HG02938 (cell line): ENCODE data around the gene PEMT.

Source experiments
- ATAC-seq: cut with Tn5 transposase; IDR thresholded peaks from one replicate; pipeline ENCODE4 v1.9.1; 2021; ENCODE audit warnings: mild to moderate bottlenecking, moderate library complexity; ENCODE audit not compliant: unreplicated experiment

Gene PEMT

GRCh38 chr17:17605083-17605728 lies 13.7 kb upstream of the PEMT start:
- ATAC-seq: no peak

GRCh38 chr17:17603895-17604225 lies 12.4 kb upstream of the PEMT start:
- ATAC-seq: no peak

GRCh38 chr17:17603178-17603894 lies 11.8 kb upstream of the PEMT start:
- ATAC-seq: no peak

GRCh38 chr17:17599965-17600364 lies 8.5 kb upstream of the PEMT start:
- ATAC-seq: no peak

DNA sequence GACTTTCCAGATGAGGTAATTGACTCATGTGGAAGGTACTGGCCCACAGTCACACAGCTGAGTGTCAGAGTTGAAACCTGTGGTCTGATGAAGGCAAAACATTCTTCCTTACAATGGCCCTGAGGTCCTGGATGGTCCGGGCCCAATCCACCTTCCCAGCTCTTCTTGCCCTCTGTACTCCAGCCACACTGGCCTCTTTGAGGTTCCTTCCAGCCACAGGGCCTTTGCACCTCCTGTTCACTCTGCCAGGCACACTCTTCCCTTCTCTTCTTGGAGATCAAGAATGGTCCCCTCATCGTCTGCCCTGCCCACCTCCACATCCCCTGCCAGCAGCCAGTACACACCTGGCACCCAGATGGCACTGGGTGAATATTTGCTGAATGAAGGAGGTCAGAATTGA lies 6.5 kb upstream of the PEMT start:
- ATAC-seq: no peak

GRCh38 chr17:17595755-17596154 lies 4.2 kb upstream of the PEMT start:
- ATAC-seq: no peak

DNA sequence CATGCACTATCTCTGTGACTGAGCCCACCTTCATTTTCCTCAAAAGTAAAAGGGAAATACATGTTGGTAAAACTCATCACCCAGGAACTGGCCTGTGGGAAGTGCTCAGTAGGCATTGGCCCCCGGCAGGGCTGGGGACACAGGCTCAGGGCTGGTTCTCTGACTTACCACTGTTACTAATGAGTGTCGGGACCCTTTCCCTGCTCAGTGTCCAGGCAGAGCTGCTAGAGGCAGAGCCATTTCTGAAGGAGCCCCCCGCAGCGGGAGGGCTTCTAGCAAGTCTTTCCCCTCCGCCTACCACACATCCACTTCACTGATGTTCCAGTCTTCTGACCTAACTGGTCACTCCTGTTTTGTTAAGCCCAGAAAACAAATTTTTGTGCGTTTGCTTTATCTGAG lies 1.7 kb upstream of the PEMT start:
- no peak for ATAC-seq

DNA sequence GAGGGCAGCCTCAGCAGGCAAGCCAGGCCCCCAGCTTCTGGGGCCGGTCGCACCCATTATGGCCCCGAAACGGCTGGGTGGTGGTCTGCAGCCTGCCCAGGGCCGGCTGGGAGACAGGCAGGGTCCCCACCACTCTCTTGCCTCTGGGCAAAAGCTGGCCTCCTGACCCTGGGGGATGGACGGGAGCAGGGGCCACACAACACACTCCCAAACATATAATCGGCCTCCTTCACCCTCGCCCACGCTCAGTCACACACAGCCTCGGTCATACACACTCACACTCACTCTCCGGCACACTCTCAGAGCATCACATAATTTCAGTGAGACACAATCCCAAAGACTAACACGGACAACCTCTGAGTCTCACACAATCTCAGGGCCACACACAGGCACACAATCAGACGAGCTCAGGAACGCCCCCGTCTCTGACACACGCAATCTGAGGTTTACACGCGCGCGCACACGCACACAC lies 589 bp downstream of the PEMT start:
- peak; percentile 0 for ATAC-seq

DNA sequence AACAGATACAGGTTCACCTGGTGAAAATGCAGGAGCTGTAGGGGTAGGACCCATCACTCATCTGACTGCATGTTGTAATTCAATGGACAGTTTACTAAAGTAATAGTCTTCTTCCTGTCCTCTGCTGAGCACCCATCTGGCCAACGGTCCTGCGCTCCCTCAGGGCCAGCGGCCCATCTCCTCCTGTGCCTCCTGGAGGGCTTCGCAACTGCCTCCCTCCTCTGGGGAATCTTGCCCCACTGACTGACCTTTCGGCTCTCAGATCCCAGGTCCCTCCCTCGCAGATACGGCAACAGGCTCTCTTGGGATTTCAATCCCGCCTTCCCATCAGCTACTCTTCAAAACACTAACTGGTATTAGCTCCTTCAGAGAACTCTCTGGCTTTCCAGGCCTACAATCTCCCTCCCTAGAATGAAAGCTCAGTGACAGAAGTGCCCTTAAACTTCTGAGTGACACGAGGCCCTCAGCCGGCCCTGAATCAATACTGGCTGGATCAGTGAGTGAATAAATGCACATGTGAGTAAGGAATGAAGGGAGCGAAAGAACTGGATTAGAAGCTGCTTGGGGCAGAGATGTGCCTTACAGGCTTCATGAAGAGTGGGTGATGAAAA lies 1.3 kb downstream of the PEMT start:
- ATAC-seq: no peak

GRCh38 chr17:17587614-17588337 lies 3.7 kb downstream of the PEMT start:
- ATAC-seq: no peak

DNA sequence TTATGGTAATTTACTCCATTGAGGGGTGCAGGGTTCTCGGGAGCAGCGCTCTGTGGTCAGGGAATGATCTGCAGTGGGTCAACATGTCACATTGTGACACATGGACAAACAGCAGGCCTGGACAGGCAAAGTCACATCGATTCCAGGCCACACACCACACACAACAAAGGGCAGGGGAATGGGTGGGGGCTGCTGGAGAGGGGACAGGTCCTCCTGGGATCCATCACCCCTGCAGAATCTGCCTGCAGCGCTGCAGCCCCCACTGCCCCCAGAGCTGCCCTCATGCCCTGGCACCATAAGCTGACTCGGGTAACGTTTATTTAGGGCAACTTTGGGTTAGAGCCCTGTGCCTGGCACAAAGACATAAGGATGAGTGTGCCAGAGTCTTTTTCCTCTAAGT lies 9.1 kb downstream of the PEMT start:
- no peak for ATAC-seq

GRCh38 chr17:17581509-17581908 lies 10.0 kb downstream of the PEMT start:
- no peak for ATAC-seq

GRCh38 chr17:17580662-17581470 lies 10.6 kb downstream of the PEMT start:
- ATAC-seq: no peak

DNA sequence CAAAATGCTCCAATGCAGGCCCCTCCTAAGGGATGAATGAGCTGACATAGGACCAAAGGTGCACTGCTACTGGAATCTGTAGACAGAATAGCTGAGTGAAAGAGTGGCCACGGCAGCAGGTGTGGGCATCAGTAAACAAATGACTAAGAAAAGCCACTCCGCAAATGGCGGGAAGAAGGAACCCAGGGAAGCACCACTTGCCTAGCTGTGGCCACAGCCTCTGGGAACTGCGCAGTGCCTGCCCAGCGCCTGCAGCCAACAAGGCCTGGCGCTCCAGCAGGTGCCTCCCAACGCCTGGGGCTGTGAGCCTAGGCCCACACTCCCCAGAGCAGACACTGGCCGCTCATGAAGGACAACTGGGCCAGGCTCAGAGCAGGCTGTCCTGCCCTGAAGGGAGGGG lies 11.8 kb downstream of the PEMT start:
- ATAC-seq: no peak

GRCh38 chr17:17577373-17577772 lies 14.1 kb downstream of the PEMT start:
- ATAC-seq: no peak

DNA sequence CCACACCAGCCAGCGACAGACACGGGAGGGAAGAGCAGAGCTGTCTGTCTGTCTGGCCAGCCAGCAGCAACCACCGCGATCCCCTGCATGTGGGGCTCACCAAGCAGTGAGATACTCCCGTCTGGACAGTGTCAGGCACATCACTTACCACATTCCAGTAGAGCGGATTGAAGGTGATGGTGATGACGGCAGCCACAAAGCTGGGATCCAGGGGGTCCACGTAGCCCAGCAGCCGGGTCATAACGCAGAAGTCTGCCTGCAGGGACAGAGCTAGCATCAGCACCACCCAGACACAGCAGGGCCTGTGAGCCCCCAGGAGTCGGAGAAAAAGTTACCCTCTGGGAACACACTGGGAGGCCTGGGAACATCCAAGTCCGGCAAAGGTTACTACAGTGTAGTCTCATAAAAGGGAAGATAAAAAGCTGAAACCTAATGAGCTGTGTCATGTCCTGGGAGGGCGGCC lies 14.7 kb downstream of the PEMT start:
- no peak for ATAC-seq

GRCh38 chr17:17575360-17576251 lies 15.9 kb downstream of the PEMT start:
- no peak for ATAC-seq

- no peak for ATAC-seq
These were observed 17.6 kb downstream of the PEMT start for GRCh38 chr17:17573912-17574311.

DNA sequence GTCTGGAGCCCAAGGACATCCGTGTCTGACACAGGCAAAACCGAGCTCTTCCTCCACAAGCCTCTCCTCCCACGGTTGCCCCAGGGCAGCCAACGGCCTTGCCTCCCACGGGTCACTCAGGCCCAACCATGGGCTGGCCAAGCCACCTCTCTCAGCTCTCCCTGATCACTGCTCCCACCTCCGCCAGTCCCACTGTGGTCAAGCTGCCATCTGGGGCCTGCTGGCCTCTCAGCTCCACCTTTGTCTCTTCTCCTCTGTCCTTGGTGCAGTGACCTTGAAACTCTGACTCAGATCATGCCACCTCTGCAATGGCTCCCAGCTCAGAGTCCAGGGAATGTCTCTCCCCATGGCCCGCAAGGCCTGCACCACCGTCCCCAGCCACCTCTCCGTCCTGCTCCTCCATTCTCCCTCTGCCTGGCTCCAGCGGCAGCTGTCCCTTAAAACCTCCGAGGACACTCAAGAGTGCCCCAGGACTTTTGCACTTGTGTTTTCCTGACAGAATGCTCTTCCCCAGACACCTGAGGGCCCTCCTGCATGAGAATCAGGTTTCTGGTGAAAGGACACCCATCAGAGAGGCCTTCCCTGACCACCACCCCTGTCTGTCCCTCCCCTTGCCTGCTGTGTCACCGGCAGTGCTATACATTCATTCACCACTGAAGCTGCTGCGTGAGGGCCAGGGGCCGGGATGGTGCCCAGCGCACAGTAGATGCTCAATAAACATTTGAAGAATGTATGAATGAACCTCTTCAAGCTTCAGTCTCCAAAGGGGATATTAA lies 19.3 kb downstream of the PEMT start:
- ATAC-seq: no peak
